ENCODE results near the gene MAML3.

MAML3 gene

GRCh38 chr4:140130677-140131076, 23.3 kb downstream of the MAML3 start:
- no peak for TF ChIP-seq CTCF (IDR thresholded peaks at IDR 0.05; ENCODE audit: insufficient read depth, missing control alignments)
- FAIRE-seq, result no peak
- DNase-seq (ENCODE audit: insufficient read length, low spot score), result no peak

GRCh38 chr4:140127422-140127821, 26.6 kb downstream of the MAML3 start:
- DNase-seq (ENCODE audit: insufficient read length, low spot score), result no peak
- TF ChIP-seq CTCF (IDR thresholded peaks at IDR 0.05; ENCODE audit: insufficient read depth, missing control alignments), result no peak
- no peak for FAIRE-seq

- no peak for TF ChIP-seq CTCF (IDR thresholded peaks at IDR 0.05; ENCODE audit: insufficient read depth, missing control alignments)
- FAIRE-seq, result no peak
Observed at GRCh38 chr4:140126261-140126660, 27.7 kb downstream of the MAML3 start.

GRCh38 chr4:140125374-140125773, 28.6 kb downstream of the MAML3 start:
- DNase-seq (ENCODE audit: insufficient read length, low spot score), result no peak
- no peak for TF ChIP-seq CTCF (IDR thresholded peaks at IDR 0.05; ENCODE audit: insufficient read depth, missing control alignments)
- no peak for FAIRE-seq

More at GRCh38 chr4:140126261-140126660, 27.7 kb downstream of the MAML3 start:
- no peak for DNase-seq (ENCODE audit: insufficient read length, low spot score)

GRCh38 chr4:140123666-140124377, 30.2 kb downstream of the MAML3 start:
- no peak for TF ChIP-seq CTCF (IDR thresholded peaks at IDR 0.05; ENCODE audit: insufficient read depth, missing control alignments)

GRCh38 chr4:140122891-140123290, 31.1 kb downstream of the MAML3 start:
- peak; percentile 6 for FAIRE-seq
- no peak for TF ChIP-seq CTCF (IDR thresholded peaks at IDR 0.05; ENCODE audit: insufficient read depth, missing control alignments)
- no peak for DNase-seq (ENCODE audit: insufficient read length, low spot score)

More at GRCh38 chr4:140123666-140124377, 30.2 kb downstream of the MAML3 start:
- peak; percentile 58 for FAIRE-seq
- no peak for DNase-seq (ENCODE audit: insufficient read length, low spot score)

- no peak for FAIRE-seq
- DNase-seq (ENCODE audit: insufficient read length, low spot score), result no peak
- TF ChIP-seq CTCF (IDR thresholded peaks at IDR 0.05; ENCODE audit: insufficient read depth, missing control alignments), result no peak
Observed at GRCh38 chr4:140121646-140122045, 32.3 kb downstream of the MAML3 start.
